Kidney tubule cell (primary cell): ENCODE measurements around the gene TSC2.
A peak's percentile ranks its signal among the peaks of the same experiment; 100 is the strongest.
"Not testable (repeated sequence)": the region's sequence is repeated elsewhere in the genome, so short reads cannot be mapped to it uniquely, and the experiment has no call there.

Source experiments
- DNase-seq: peaks from one replicate; pipeline ENCODE4 v3.0.0-alpha.2; 2018; ENCODE audit warnings: low spot score

TSC2 gene

DNA sequence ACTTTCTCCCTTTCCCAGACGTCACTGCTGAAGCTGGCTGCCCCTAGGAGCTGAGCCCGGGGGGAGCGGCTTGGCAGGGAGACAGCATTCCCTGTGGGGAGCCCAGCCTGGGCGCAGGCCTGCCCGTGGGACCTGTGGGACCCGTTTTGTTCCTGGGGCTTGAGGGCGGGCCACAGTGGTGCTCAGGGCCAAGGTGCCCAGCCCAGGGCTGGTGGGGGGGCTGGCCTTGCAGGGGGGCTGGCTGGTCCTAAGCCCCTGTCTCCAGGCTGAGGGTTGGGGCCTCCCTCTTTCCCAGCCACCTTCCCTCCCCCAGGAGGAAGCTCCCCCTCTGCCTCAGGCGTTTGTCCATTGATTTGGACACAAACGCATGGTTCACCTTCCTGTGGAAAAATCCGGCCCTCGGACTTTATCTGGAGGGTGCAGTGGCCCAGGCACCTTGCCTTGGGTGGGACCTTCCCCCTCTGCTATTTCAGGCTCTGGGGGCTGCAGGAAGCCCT, 16.7 kb upstream of the TSC2 start:
- DNase-seq: no peak

DNA sequence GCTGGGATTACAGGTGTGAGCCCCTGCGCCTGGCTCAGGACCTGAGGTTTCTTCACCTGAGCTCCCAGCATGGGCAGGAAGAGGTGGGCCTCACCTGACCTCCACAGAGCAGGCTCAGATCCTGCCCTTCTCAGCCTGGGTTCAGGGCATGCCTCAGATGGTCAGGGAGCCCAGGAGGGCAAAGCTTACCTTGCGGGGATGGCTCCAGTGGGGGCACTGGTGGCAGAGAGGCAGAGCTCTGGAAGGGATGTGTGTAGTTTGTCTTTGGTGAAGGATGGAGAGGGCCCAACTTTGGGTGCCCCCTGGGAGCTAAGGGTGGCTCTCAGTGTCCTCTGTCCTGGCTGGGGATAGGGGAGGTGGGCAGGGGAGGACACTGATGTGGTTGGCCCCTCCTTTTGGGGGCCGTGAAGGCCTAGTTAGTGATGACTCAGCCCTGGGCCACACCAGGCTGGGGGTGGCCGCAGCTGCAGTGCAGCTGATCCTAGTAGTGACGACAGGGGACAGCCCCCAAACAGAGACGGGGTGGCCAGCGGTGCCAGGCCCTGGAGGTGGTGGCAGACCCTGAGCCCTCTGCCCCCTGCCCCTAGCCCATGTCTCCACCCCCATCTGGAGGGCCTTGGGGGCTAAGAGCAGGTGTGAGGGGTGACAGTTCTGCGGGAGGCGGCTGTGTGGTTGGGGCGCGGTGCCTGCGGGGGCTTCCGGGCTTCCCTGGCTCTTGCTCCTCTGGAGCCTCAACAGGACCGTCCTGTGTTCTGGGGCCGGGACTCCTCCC, 15.3 kb upstream of the TSC2 start:
- DNase-seq: no peak

DNA sequence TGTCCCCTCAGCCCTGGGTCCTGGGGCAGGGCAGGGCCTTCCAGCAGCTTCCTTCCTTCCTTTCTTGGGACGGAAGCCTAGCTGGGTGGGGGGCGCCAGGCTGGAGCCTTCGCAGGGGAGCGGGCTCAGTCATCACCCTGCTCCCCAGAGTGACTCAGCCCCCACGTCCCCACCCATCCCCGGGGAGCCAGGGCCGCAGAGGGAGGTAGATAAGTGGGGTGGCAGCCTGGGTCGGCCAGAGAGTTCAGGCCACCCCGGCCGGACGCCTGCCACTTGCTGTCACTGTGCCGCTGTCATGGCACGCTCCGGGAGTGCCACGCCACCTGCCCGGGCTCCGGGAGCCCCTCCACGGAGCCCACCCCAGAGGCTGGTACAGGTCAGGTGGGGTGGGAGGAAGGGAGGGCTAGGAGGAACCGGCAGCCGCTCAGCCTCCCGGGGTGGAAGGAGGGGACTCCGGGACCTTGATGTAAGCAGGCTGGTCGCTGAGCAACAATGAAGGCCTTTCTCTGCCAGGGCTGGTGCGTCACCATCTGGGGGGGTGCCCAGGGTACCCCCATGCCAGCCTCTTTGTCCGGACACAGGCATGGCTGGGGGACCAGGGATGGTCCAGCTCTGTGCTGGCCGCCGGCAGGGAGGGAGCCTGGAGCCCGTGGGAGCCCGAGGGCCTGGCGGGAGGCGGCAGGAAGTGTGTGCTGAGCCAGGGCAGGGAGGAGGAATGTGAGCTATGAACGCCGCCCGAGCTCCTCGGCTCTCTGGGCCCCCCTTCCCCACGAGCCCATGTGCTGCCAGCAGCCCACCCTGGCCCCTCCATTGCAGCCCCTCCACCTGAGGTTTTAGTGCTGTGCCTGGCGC, 14.5 kb upstream of the TSC2 start:
- no peak for DNase-seq

DNA sequence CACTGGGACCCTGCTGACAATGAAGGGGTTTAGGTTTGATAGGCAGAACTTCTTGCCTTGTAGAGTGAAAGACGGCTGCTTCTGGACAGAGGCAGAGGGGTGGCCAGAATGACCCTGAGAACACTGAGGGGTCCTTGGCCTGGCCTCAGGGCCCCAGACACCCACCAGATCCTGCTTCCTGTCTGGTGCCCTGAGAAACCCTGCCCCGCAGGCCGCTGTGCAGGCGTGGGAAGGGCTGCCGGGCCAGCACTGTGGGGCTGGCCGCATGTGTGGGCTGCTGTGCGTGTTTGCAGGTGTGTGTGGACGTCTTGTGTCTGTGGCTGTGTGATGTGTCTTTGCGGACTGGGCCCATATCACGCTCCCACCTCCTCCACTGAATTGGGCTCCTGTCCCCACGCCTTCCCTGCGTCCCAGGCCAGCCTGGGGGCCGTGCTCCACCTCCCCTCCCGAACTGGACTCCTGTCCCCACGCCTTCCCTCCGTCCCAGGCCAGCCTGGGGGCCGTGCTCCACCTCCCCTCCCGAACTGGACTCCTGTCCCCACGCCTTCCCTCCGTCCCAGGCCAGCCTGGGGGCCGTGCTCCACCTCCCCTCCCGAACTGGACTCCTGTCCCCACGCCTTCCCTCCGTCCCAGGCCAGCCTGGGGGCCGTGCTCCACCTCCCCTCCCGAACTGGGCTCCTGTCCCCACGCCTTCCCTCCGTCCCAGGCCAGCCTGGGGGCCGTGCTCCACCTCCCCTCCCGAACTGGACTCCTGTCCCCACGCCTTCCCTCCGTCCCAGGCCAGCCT, 13.7 kb upstream of the TSC2 start:
- DNase-seq: not testable (repeated sequence)

DNA sequence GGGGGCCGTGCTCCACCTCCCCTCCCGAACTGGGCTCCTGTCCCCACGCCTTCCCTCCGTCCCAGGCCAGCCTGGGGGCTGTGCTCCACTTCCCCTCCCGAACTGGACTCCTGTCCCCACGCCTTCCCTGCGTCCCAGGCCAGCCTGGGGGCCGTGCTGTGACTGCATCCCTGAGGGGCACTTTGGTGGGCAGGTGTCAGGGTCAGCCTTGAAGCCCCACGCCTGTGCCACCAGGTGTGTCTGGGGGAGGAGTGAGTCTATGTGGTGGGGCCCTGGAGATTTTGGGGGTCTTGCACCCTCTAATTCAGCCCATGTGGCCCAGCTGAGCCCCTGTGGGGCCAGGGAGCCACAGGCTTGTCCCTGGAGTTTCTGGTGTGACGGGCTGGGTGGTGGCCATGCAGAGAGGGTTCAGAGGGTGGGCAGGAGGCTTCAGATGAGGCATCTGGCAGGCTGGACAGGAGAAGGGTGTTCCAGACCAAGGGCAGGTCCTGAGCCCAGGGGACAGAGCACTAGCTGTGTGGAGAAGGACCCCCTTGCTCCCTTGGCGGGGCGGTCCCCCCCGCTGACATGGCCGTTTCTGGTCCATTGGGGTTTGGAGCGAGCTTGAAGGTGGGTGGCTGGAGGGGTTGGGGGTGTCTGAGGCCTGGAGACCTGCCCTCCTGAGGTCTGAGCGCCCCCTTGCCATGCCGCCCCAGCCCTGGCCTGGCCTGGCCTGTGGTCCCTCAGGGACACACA, 12.9 kb upstream of the TSC2 start:
- no peak for DNase-seq

DNA sequence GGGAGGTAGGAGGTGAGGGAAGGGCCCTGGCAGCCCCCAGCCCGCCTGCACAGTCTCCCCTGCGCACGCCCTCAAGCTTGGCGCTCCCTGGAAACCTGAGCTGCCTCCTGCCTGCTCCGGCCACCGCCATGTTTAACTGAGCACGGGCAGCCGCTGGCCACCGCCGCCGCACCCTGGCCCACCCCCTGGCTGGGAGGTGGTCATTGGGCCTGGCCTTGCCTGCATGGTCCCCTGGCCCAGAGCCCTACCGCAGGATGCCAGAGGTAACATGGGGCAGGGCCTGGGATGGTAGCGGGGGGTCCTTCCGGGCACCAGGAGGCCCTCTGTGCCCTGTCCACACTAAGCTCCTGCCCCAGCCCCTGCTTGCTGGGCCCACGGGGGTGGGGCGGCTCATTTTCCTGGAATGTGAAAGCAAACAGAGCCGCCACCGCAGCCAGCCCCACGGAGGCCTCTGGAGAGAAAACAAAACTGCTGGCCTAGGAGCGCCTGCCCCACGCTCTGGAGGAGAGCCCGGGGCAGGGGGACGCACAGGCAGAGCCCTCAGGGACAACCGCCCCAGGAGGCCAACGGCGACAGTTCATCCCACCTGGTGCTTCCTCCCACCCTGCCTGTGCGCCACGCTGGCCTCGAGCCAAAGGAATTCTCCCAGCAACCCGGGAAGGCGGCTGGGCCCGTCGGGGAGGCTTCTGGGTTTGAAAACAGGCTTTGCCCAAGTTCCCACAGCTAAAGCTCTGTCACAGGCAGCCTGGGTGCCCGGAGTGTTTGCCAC, 12.2 kb upstream of the TSC2 start:
- DNase-seq: peak; percentile 20

DNA sequence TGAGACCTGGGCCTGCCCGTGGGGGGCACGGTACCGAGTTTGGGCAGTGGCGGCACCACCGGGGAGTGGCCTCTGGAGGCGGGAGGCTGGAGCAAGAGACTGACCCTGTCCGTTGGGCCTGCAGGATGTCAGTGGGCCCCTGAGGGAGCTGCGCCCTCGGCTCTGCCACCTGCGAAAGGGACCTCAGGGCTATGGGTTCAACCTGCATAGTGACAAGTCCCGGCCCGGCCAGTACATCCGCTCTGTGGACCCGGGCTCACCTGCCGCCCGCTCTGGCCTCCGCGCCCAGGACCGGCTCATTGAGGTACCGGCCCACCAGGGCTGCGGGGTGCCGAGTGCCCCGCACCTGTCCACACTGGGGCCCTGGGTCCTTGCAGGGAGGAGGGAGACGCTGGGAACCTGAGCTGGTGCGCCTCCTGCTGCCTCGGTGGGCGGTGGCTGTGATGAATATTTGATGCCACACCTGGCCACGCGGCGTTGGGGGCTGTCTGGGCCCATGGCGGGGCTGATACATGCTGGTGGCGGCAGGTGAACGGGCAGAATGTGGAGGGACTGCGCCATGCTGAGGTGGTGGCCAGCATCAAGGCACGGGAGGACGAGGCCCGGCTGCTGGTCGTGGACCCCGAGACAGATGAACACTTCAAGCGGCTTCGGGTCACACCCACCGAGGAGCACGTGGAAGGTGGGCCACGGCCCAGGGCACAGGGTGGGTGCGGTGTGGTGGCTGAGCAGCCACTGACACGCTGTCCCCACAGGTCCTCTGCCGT, 11.4 kb upstream of the TSC2 start:
- no peak for DNase-seq

DNA sequence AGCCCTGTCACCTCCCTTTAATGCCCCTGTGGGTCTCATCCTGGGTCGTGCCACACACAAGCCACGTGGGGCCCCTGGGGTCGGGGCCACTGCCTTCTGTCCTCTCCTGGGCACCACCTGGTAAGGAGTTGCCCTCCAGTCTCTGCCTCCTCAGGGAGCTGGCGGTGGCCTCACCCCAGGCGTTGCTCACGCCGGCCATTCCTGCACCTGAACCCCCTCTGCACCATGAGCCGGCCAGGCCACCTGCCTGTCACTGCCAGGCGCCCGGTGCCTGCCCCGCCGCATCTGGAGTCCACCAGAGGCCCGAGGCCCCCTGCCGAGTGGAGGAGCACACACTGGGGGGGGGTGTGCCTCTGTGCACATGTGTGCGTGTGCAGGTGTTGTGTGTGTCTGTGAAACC, 10.7 kb upstream of the TSC2 start:
- no peak for DNase-seq

DNA sequence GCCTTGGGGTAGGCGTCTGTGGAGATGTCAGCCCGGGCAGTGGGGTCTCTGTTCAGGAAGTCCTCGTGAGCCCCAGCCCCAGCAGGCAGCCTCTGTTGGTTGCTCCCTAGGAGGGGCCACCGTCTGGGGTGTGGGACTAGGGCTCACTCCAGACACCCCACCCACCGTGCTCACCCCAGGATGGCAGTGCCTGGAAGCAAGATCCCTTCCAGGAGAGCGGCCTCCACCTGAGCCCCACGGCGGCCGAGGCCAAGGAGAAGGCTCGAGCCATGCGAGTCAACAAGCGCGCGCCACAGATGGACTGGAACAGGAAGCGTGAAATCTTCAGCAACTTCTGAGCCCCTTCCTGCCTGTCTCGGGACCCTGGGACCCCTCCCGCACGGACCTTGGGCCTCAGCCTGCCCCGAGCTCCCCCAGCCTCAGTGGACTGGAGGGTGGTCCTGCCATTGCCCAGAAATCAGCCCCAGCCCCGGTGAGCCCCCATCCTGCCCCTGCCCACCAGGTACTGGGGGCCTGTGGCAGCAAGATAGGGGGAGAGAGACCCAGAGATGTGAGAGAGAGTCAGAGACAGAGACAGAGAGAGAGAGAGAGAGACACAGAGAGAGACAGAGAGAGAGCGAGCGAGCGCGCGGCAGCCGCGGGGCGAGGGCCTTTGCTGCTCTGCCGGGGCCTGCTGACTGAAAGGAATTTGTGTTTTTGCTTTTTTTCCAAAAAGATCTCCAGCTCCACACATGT, 10.0 kb upstream of the TSC2 start:
- DNase-seq: no peak

DNA sequence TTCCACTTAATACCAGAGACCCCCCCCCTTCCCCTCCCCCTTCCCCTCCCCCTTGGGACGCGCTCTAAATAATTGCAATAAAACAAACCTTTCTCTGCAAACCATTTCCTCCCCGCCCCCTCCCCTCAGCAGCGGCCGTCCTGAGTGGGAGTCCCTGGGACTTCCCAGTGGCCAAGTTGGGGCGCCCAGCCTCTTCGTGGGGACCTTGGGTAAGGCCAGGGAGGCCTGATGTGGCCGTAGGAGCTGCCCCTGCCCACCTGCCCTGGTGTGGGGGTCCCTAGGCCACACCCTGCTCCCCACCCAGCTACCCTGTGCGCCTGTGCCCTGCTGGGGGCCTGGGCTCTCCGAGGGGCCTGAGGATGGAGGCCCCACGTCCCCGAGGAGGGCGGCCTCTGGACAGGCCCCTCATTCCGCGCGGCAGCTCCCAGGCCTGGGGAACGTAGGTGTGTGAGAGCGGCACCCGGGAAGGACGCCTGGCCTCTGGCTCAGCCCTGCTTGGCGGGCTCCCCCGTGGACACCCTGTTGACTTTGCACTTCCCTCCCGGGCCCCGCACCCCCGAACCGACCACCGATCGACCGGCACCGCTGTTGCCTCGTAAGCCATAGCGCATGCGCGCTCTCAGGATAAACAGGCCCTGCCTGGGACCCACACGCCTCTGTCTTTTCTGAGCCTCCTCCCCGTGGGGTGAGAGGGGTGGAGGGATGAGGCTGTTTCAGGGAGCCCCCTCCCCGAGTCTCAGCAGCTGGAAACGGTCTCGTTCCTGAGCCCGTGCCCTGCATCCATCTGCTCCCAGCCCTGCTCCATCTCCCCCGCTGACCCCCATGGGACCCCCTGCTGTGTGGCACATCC, 9.2 kb upstream of the TSC2 start:
- DNase-seq: no peak

DNA sequence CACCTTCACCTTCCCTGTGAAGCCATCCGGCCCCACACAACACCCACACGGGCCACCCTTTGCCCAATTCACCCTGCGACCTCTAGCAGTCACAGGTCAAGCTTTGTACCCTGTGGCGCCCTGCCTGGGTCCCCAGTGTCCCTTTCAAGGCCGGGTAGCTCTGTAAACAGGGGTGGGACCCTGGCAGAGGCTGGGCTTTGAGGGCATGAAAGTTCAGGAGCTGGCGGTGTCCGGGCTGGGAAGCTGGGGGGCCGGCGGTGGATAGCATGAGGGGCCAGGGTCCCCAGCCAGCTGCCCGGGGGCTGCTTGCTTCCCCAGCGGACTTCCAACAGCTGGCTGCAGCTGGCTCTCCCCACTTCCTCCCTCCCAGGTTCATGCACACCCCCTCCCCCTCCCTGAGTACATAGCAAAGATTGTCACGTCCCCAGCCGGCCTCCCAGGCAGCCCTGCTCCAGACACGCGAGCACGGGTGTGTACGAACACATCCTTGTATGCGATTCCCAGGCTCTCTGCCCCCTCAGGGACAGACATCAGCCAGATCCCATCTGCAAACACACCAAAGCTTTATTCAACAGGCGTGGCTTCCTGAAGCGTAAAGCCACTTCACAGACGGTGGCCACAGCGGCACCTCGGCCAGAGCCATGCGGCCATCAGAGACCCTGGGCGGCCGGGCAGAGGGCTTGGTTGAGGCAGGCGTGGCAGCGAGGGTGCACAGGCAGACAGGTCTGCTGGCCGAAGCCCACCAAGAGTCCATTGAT, 8.3 kb upstream of the TSC2 start:
- no peak for DNase-seq

DNA sequence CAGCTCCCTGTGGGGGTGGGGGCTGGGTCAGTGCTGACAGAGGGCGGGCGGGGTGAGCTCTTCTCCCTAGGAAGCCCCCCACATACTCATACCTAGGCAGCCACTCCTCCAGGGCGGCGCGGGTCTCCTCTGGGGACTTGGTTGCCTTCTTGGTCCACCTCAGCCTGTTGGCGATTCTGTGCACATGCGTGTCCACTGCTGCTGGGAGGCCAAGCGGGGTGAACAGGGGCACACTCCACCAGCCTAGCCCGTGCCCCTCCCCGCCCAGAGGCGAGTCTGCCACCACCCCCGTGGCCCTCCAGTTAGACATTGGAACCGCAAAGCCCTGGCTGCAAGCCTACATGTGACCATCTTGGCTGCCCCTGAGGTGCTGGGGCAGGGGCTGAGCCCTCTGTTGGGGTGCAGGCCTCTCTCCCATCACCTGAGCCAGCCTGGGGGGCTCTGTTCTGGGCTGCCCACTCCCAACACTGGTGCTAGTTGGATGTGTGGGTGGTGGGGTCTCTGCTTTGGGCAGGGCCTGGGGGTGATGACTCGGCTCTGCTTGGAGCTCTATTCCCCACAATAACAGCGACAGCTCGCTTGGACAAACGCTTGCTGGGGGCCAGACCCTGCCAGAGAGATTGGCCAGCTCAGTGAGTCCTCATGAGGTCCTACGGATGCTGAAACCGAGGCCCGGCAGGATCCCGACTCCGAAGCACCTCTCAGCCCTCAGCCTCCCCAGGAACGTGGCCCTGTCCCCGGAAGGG, 7.6 kb upstream of the TSC2 start:
- DNase-seq: no peak

DNA sequence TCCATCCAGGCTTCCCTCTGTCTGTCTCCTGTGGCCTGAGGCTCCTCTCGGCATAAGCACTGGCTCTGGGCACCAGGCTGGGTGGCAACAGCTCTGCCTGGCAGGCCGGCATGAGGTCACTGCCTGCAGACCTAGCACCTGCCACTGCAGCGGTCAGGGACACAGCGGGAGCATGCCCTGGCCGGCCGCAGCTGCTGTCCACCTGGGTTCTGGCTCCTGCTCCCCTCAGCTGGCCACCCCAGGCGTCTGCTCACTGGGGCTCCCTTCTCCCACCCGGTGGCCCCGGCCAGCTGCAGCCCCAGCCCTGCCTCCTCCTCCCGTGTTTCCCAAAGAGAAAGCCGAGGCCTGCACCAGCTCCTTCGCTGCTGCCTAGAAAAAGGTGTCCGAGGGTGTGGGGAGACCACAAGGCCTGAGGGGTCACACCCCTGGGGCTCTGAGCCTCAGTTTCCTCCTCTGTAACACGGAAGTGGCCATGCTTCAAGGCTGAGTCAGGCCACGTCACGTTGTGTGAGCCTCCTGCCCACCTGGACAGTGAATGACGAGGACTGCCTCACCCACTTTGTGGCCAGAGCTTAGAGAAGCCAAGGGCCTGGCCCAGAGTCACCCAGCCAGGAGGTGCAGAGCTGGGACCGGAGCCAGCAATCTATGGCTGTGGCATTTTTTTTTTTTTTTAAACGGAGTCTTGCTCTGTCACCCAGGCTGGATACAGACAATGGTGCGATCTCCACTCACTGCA, 6.8 kb upstream of the TSC2 start:
- peak; percentile 63 for DNase-seq

DNA sequence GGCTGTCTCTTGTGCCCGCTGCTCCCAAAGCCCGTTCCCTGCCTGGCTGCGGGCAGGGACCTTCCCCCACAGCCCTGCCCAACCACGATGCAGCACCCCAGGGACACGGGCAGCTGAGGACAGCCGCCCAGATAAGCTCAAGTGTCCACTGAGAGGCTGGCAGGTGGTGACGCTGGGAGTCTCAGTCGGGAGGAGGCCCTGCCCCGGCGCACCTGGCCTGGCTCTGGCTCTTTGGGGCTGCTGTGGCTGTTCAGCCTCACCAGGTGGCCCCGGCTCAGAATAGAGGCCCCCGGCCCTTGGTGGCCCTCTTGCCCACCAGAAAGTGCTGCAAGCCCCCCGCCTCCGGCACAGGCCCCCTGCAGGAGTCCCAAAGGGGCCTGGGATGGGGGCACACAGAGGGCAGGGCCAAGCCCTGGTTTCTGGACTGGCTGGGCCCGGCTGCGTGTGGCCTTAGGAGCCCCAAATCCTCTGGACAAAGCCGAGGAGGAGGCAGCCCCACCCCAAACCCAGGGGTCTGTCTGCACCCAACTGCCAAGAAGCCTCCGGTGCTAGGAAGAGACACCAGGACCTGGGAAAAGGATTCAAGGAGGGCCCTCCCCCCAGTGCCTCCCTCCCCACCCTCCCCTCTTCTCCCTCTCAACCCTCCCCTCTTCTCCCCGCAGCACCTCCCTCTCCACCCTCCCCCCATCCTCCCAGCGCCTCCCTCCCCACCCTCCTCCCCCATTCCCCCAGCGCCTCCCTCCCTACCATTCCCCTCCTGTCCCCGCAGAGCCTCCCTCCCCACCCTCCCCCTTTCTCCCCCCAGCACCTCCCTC, 5.4 kb upstream of the TSC2 start:
- DNase-seq: no peak

DNA sequence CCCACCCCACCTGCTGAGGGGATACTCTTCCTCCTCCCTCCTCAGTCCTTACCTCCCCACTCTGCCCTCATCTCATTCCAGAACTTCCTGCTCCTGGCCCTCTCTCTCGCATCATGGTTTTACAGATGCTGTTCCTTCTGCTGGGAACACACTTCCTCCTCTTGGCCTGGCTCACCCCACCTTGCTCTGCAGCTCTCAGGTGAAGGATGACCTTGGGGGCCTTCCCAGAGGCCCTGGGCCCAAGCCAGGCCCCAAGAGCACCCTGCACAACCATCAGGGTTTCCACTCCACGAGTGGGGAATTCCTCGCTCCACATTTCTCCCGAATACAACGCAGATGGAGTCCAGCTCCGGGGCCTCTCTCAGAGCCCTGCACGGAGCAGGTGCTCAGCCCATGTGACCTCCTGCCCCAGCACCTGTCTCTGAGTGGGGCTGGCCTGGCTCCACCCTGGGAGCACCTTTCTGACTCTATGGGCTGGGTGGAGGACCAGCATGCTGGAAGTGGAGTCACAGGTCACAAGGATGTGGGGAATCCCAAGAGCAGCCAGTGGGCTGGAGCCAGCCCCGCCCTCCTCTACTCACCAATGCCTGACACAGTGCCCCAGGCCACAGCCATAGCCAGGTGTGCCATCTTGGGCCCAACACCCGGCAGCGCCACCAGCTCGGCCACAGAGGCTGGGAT, 4.7 kb upstream of the TSC2 start:
- DNase-seq: peak; percentile 69
